Sigmoid colon (tissue), 4 donors: ENCODE measurements around the gene SYNDIG1.

ENCODE experiments used
- EP300 ChIP-seq, 4 donors: sonication (generic); formaldehyde crosslinking; IDR thresholded peaks; one replicate each; pipeline ENCODE4 v1.6.1; 2017; ENCODE audit warnings: antibody characterized with exemption in 4 of 4
- POLR2A ChIP-seq, 2 donors: fragments of 450-650 bp; IDR thresholded peaks; one replicate each; pipeline ENCODE4 v1.6.1; 2016; ENCODE audit warnings: antibody characterized with exemption in 2 of 2, mild to moderate bottlenecking in 2 of 2, moderate library complexity in 2 of 2
- POLR2AphosphoS5 ChIP-seq, 4 donors: sonication (generic); formaldehyde crosslinking; IDR thresholded peaks; one replicate each; pipeline ENCODE4 v1.6.1; 2017; ENCODE audit warnings: antibody characterized with exemption in 4 of 4
- TF ChIP-seq, protein P1 (sequence below), 4 experiments: fragments of 450-650 bp in 3 of 4; fragments of 200-600 bp in 1 of 4; IDR thresholded peaks; one replicate each; pipeline ENCODE4 v1.5.1; 2016 to 2019; ENCODE audit warnings: antibody characterized with exemption in 4 of 4, mild to moderate bottlenecking in 3 of 4, moderate library complexity in 2 of 4

GRCh38 chr20:24605937-24606455 is 136.6 kb downstream of the SYNDIG1 start:
- TF ChIP-seq, protein P1, sequence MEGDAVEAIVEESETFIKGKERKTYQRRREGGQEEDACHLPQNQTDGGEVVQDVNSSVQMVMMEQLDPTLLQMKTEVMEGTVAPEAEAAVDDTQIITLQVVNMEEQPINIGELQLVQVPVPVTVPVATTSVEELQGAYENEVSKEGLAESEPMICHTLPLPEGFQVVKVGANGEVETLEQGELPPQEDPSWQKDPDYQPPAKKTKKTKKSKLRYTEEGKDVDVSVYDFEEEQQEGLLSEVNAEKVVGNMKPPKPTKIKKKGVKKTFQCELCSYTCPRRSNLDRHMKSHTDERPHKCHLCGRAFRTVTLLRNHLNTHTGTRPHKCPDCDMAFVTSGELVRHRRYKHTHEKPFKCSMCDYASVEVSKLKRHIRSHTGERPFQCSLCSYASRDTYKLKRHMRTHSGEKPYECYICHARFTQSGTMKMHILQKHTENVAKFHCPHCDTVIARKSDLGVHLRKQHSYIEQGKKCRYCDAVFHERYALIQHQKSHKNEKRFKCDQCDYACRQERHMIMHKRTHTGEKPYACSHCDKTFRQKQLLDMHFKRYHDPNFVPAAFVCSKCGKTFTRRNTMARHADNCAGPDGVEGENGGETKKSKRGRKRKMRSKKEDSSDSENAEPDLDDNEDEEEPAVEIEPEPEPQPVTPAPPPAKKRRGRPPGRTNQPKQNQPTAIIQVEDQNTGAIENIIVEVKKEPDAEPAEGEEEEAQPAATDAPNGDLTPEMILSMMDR (IDR thresholded peaks at IDR 0.05) = no peak
- TF ChIP-seq POLR2A (IDR thresholded peaks at IDR 0.05) (no peak), EP300 (IDR thresholded peaks at IDR 0.05) (no peak), POLR2AphosphoS5 (IDR thresholded peaks at IDR 0.05) (no peak)
